PC-9 (cell line): ENCODE measurements around the gene BGLAP. TPM values are rescaled to one million over a fixed set of nuclear protein-coding genes. Genes with fewer than 3 reads are reported as not detected.

Source experiments
- BruUV-seq: library from RNA; stranded (reverse); fragments of 400-500 nt; replicated peaks from 2 replicates; lab custom pipeline; 2021; lab: Mats Ljungman, UMichigan
- CTCF ChIA-PET: fragments of 300-600 bp; sonication (Branson Sonifier 250); formaldehyde crosslinking; loops from one replicate; lab custom pipeline; 2022; ENCODE audit warnings: antibody characterized with exemption; lab: Charles Lee
- POLR2A ChIA-PET: fragments of 300-600 bp; sonication (Branson Sonifier 250); formaldehyde crosslinking; loops from one replicate; lab custom pipeline; 2022; ENCODE audit warnings: antibody characterized with exemption; ENCODE audit not compliant: unreplicated experiment; lab: Charles Lee
- DNase-seq, 2 experiments: peaks; one replicate each; pipeline versions ENCODE4 v3.0.0 to v3.0.0-alpha.2; 2015 to 2022; ENCODE audit warnings: mixed read lengths in 1 of 2
- H2AFZ ChIP-seq: fragments of 200-600 bp; sonication (generic); 2 replicates; pipeline ENCODE4 v1.8.1; 2017; ENCODE audit warnings: antibody characterized with exemption
- H3F3A ChIP-seq: fragments of 200-600 bp; sonication (generic); 2 replicates; pipeline ENCODE4 v1.8.1; 2017; ENCODE audit warnings: antibody characterized with exemption, mild to moderate bottlenecking, low read depth; ENCODE audit not compliant: insufficient read depth
- H3K27ac ChIP-seq: fragments of 200-600 bp; sonication (generic); 2 replicates; pipeline ENCODE4 v1.6.1; 2016; ENCODE audit warnings: mixed run types
- H3K27me3 ChIP-seq: fragments of 200-600 bp; sonication (generic); 2 replicates; pipeline ENCODE4 v1.6.1; 2016; ENCODE audit warnings: low read depth, mixed run types; ENCODE audit not compliant: insufficient read depth
- H3K36me3 ChIP-seq: fragments of 200-600 bp; sonication (generic); 2 replicates; pipeline ENCODE4 v1.6.1; 2016; ENCODE audit warnings: low read depth, mixed run types
- H3K4me1 ChIP-seq: fragments of 200-600 bp; sonication (generic); replicated peaks from 2 replicates; pipeline ENCODE4 v1.6.1; 2016; ENCODE audit warnings: mixed run types; ENCODE audit not compliant: insufficient read depth
- H3K4me2 ChIP-seq: fragments of 200-600 bp; sonication (generic); 2 replicates; pipeline ENCODE4 v1.6.1; 2017; ENCODE audit warnings: mixed run types
- H3K4me3 ChIP-seq: fragments of 200-600 bp; sonication (generic); 2 replicates; pipeline ENCODE4 v1.6.1; 2016; ENCODE audit warnings: mixed run types
- H3K79me2 ChIP-seq: fragments of 200-600 bp; sonication (generic); 2 replicates; pipeline ENCODE4 v1.6.1; 2017; ENCODE audit warnings: low read depth, mixed run types
- H3K9me2 ChIP-seq: fragments of 200-600 bp; sonication (generic); 2 replicates; pipeline ENCODE4 v1.8.1; 2017; ENCODE audit warnings: mild to moderate bottlenecking; ENCODE audit not compliant: insufficient read depth
- H3K9me3 ChIP-seq: fragments of 200-600 bp; sonication (generic); 2 replicates; pipeline ENCODE4 v1.8.1; 2016; ENCODE audit warnings: low read depth; ENCODE audit not compliant: insufficient read depth
- H4K20me1 ChIP-seq: fragments of 200-600 bp; sonication (generic); 2 replicates; pipeline ENCODE4 v1.8.1; 2017; ENCODE audit not compliant: insufficient read depth
- EZH2 ChIP-seq: fragments of 200-600 bp; sonication (generic); IDR thresholded peaks from 2 replicates; pipeline ENCODE4 v1.8.0; 2017; ENCODE audit warnings: antibody characterized with exemption, low read depth
- intact Hi-C: fragments of 100-400 bp; cut with micrococcal nuclease; formaldehyde crosslinking; loops from one replicate; pipeline ENCODE4 v1.10.0; 2022; ENCODE audit not compliant: unreplicated experiment
- total RNA-seq: library from RNA; stranded (reverse); gene quantifications from 2 replicates; pipeline ENCODE4 v1.2.3, GENCODE V29; 2021
- TF ChIP-seq, protein P1 (sequence below): fragments of 200-600 bp; sonication (generic); conservative IDR thresholded peaks from 2 replicates; pipeline ENCODE4 v1.6.1; 2017; ENCODE audit warnings: mixed run types, antibody characterized with exemption, mild to moderate bottlenecking, moderate library complexity

BGLAP gene
- total RNA-seq, 1 experiment from 2014 or later = 2.6 TPM

DNA sequence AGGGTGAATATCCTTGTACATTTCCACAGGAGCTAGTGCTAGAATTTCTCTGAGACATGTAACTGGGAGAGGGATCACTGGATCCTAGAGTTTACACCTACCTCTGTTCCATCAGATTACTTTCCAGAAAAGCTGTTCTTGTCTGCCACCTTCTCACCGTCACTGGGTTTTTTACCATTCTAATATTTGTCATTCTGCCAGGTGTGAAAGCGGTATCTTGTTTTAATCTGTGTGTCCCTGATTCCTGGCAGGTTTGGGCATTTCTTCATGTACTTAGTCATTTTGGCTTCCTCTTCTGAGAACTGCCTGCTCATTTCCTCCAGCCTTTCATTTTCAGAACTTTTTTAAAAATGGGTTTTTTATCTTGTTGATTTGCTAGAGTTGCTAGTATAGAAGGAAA lies 24.1 kb upstream of the BGLAP start:
- no peaks in the 10 kb centered on the region for H3K9me3 ChIP-seq
- POLR2A ChIA-PET = interaction anchor here (0.6 kb wide), 1 partner anchor 24 kb away, joined by 3 read pairs; the partner anchor contains the start of gene SLC25A44
- H3K4me3 ChIP-seq = no peak overlapping the region
- no peak for TF ChIP-seq EZH2
- TF ChIP-seq, protein P1, sequence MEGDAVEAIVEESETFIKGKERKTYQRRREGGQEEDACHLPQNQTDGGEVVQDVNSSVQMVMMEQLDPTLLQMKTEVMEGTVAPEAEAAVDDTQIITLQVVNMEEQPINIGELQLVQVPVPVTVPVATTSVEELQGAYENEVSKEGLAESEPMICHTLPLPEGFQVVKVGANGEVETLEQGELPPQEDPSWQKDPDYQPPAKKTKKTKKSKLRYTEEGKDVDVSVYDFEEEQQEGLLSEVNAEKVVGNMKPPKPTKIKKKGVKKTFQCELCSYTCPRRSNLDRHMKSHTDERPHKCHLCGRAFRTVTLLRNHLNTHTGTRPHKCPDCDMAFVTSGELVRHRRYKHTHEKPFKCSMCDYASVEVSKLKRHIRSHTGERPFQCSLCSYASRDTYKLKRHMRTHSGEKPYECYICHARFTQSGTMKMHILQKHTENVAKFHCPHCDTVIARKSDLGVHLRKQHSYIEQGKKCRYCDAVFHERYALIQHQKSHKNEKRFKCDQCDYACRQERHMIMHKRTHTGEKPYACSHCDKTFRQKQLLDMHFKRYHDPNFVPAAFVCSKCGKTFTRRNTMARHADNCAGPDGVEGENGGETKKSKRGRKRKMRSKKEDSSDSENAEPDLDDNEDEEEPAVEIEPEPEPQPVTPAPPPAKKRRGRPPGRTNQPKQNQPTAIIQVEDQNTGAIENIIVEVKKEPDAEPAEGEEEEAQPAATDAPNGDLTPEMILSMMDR = no peak
- peaks cover 22% of the 10 kb centered on the region; the same call in 1 of the 2 replicates for H3F3A ChIP-seq
- H3K79me2 ChIP-seq = peaks cover 24% of the 10 kb centered on the region
- no peak overlapping the region for H2AFZ ChIP-seq
- H3K36me3 ChIP-seq = no peaks in the 10 kb centered on the region
- CTCF ChIA-PET = interaction anchor here (0.6 kb wide), 1 partner anchor 214 kb away, joined by 5 read pairs; no protein-coding TSS in a partner anchor
- H3K27me3 ChIP-seq = no peaks in the 10 kb centered on the region
- DNase-seq = peak in 1 of 2 experiments; percentile 31
- H3K9me2 ChIP-seq = no peaks in the 10 kb centered on the region
- H4K20me1 ChIP-seq = no peaks in the 10 kb centered on the region; the same call in 1 of the 2 replicates
- intact Hi-C loops = loop anchor here (10.0 kb wide), 1 partner anchor 283 kb away; the partner anchor contains the start of gene KHDC4
- H3K4me1 ChIP-seq = peaks cover 18% of the 10 kb centered on the region
- BruUV-seq = no TSS peak
- no peak overlapping the region for H3K27ac ChIP-seq
- H3K4me2 ChIP-seq = no peak overlapping the region

DNA sequence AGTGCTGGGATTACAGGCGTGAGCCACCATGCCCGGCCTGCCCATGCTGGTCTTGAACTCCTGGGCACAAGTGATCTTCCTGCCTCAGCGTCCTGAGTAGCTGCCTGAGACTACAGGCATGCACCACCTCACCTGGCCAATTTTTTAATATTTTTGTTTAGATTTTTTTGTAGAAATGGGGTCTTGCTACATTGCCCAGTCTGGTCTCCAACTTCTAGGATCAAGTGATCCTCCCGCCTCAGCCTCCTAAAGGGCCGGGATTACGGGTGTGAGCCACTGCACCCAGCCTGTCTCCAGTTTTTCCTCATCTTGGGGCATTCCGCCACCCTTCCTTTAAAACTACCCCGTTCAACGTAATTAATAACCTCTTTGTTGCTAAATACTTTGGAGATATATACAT lies 21.8 kb upstream of the BGLAP start:
- H3K4me2 ChIP-seq = no peak overlapping the region
- no peaks in the 10 kb centered on the region; the same call in 1 of the 2 replicates for H4K20me1 ChIP-seq
- H2AFZ ChIP-seq = no peak overlapping the region
- no peaks in the 10 kb centered on the region for H3K9me2 ChIP-seq
- no peak overlapping the region for H3K4me3 ChIP-seq
- H3K4me1 ChIP-seq = peaks cover 11% of the 10 kb centered on the region; the same call in 1 of the 2 replicates
- peaks cover 15% of the 10 kb centered on the region for H3F3A ChIP-seq
- H3K9me3 ChIP-seq = no peaks in the 10 kb centered on the region
- peaks cover 11% of the 10 kb centered on the region; the same call in 1 of the 2 replicates for H3K79me2 ChIP-seq
- TF ChIP-seq, protein P1 = no peak
- no peak for TF ChIP-seq EZH2
- CTCF ChIA-PET = no interaction called here
- POLR2A ChIA-PET = no interaction called here
- no peak for DNase-seq
- no peak overlapping the region for H3K27ac ChIP-seq
- BruUV-seq = no TSS peak
- intact Hi-C loops = no loop called here
- 0 out of 2 replicates have a peak, but pooled peaks cover 8% of the 10 kb centered on the region for H3K36me3 ChIP-seq
- no peaks in the 10 kb centered on the region for H3K27me3 ChIP-seq

DNA sequence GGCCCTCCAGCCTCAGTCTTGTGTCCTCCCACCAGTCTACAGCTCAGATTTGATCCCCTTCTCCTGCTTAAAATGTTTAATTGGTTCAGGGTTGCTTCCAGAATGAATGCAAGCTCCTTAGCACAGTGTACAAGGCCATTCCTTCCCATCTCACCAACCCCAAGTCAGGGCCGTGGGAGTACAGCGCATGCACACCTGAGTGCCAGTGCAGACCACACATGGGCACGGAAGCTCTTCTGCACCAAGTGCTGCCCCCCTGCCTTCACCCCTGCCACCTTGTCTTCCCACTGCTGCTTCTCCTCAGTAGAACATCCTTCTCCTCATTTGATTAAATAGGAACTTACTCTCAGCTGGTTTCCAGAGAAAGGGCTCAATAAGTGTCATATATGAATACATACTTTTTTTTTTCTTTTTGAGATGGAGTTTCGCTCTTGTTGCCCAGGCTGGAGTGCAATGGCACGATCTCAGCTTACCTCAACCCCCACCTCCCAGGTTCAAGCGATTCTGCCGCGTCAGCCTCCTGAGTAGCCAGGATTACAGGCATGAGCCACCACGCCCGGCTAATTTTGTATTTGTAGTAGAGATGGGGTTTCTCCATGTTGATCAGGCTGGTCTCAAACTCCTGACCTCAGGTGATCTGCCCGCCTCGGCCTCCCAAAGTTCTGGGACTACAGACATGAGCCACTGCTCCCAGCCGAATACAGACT lies 19.8 kb upstream of the BGLAP start:
- no TSS peak for BruUV-seq
- H3K79me2 ChIP-seq = peaks cover 5% of the 10 kb centered on the region; the same call in 1 of the 2 replicates

More for the DNA sequence above, 19.8 kb upstream of the BGLAP start:
- 0 out of 2 replicates have a peak, but pooled peaks cover 8% of the 10 kb centered on the region for H3K36me3 ChIP-seq
- H2AFZ ChIP-seq = no peak overlapping the region
- ChIA-PET POLR2A (no interaction called here), CTCF (no interaction called here)
- H3K9me2 ChIP-seq = no peaks in the 10 kb centered on the region
- H4K20me1 ChIP-seq = no peaks in the 10 kb centered on the region; the same call in 1 of the 2 replicates
- no peak for DNase-seq
- TF ChIP-seq EZH2 = no peak
- TF ChIP-seq, protein P1 = no peak
- H3F3A ChIP-seq = peaks cover 19% of the 10 kb centered on the region
- H3K9me3 ChIP-seq = no peaks in the 10 kb centered on the region
- H3K27ac ChIP-seq = no peak overlapping the region
- peaks cover 12% of the 10 kb centered on the region; the same call in 1 of the 2 replicates for H3K4me1 ChIP-seq
- no peak overlapping the region for H3K4me3 ChIP-seq
- no peak overlapping the region for H3K4me2 ChIP-seq
- intact Hi-C loops = no loop called here
- H3K27me3 ChIP-seq = no peaks in the 10 kb centered on the region
